HL-60 (cell line): ENCODE results near the gene TNIK.
"Not testable (repeated sequence)": the region's sequence is repeated elsewhere in the genome, so short reads cannot be mapped to it uniquely, and the experiment has no call there.

Experiments used
- CTCF ChIP-seq: IDR thresholded peaks from one replicate; pipeline ENCODE4 v1.5.1; 2011; ENCODE audit warnings: low read length, control low read depth, inconsistent platforms; ENCODE audit not compliant: insufficient read depth
- GABPA ChIP-seq: IDR thresholded peaks from 2 replicates; pipeline ENCODE4 v1.6.1; 2012; ENCODE audit warnings: low read depth
- POLR2AphosphoS5 ChIP-seq: IDR thresholded peaks from 2 replicates; pipeline ENCODE4 v1.6.1; 2012; ENCODE audit warnings: low read depth

- not testable (repeated sequence) for TF ChIP-seq CTCF, GABPA, POLR2AphosphoS5
These were observed 340.8 kb downstream of the TNIK start for GRCh38 chr3:171119402-171119801.
